ENCODE results near the gene STK38L. TPM values are rescaled to one million over a fixed set of nuclear protein-coding genes. Genes with fewer than 3 reads are reported as not detected.

STK38L gene
- total RNA-seq, 2 donors from 2014 or later, result 13.3 to 18.7 TPM

DNA sequence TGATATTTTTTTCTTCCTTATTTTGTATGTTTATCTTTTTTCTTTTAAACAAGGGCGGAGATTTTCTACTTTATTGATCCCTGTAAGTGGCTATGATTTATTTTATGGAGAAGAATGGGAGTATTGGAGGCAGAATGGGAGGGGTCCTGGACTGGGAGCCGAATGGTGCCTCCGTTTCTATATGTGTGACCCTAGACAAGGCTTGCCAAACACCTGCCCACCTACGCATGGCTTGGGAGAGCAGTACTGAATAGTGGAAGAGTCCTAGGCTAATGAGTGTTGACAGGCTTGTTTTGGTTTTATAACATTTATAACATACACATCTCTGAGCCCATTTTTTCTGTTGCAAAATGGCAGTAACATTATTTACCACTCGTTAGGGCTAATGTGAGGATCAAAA is 29.0 kb downstream of the STK38L start:
- Mint-ChIP-seq H3K27ac (no peak overlapping the region), H3K4me1 (peaks cover 16% of the 10 kb centered on the region), H3K27me3 (no peaks in the 10 kb centered on the region), H3K4me3 (no peak overlapping the region), H3K36me3 (ENCODE audit: low read depth) (peaks cover 5% of the 10 kb centered on the region)
- no peak for DNase-seq
- ATAC-seq, result no peak
- H3K9me3 ChIP-seq (ENCODE audit: control insufficient read depth, low read length, poor library complexity, severe bottlenecking), result no peaks in the 10 kb centered on the region

DNA sequence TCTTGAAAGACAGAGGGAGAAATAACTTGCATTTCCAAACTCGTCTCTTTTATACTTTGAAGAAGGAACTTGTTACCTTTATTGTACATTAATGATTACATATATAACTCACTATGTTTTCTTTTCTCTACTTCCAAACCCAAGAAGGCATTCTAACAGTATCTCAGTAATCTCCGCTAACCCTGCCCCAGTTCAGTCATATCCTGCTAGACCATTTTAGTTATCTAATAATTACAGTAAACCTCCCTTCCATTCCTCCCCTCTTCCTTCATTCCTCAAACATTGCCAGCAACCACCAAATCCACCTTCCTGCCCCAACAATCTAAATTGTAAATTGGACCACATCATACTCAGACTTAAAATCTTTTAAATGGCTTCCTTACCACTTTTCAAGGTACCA is 30.6 kb downstream of the STK38L start:
- Mint-ChIP-seq H3K4me3 (no peak overlapping the region), H3K36me3 (ENCODE audit: low read depth) (peaks cover 5% of the 10 kb centered on the region), H3K4me1 (peaks cover 20% of the 10 kb centered on the region), H3K27me3 (no peaks in the 10 kb centered on the region), H3K27ac (no peak overlapping the region)
- H3K9me3 ChIP-seq (ENCODE audit: control insufficient read depth, low read length, poor library complexity, severe bottlenecking), result no peaks in the 10 kb centered on the region
- ATAC-seq, result no peak
- DNase-seq, result no peak

DNA sequence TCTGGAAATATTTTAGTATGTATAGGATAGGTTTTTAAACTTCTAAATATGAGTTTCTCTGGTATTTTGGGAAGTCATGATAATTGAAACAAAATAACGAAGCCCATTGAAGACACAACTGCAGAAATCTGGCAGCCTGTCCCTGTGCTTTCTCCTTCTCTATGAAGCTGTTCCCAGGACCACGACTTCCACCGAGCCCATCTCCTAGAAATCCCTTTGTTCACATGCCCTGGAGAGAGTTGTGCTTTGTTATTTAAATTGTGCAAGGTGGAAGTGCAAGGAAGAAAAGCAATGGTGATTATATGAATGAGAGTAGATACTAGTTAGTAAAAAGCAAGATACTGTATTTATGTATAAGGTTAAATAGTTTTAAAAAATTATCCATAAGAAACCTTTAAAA is 32.2 kb downstream of the STK38L start:
- no peaks in the 10 kb centered on the region for H3K9me3 ChIP-seq (ENCODE audit: control insufficient read depth, low read length, poor library complexity, severe bottlenecking)
- DNase-seq, result no peak
- Mint-ChIP-seq H3K27ac (no peak overlapping the region), H3K27me3 (no peaks in the 10 kb centered on the region), H3K36me3 (ENCODE audit: low read depth) (peaks cover 5% of the 10 kb centered on the region), H3K4me3 (no peak overlapping the region), H3K4me1 (peaks cover 17% of the 10 kb centered on the region)
- no peak for ATAC-seq

DNA sequence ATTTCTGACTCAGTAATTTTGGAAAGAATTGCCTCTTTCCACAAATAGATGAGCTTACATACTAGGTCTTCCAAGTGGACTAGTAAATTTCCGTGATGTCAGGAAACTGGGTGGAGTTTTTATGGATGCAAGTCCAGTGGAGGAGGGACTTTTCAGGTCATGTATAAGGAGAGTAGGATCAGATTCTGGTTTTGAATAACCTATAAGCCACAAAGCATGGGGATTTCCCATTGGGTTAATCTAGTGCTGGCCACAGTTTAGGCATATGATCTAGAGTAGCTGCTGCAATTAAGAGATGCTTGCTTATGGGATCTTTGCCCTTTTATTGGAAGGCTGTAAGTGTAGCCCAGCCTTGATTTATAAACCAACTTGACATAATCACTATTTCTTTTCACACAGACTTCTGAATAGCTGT is 33.8 kb downstream of the STK38L start:
- ATAC-seq, result peak; percentile 54
- DNase-seq, result no peak
- Mint-ChIP-seq H3K4me1 (peaks cover 14% of the 10 kb centered on the region), H3K4me3 (no peak overlapping the region), H3K27me3 (no peaks in the 10 kb centered on the region), H3K36me3 (ENCODE audit: low read depth) (peaks cover 5% of the 10 kb centered on the region), H3K27ac (no peak overlapping the region)
- H3K9me3 ChIP-seq (ENCODE audit: control insufficient read depth, low read length, poor library complexity, severe bottlenecking), result no peaks in the 10 kb centered on the region

DNA sequence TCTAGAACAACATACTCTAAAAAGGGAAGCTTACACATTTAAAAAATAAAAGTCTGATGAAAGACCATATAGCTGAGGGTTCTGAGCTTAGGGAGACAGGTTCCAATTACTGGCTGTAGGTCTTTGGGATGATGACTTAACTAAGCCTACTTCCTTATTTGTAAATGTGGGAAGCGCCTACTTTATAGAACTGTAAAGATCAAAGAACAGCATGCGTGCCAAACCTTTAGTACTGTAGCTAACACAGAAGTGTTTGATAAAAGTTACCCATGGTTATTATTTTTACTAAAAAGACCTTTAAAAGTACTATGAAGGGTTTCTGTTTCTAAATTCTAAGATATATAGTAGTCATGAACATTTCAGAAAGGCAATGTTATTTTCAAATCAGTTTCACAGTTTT is 35.7 kb downstream of the STK38L start:
- H3K27me3 Mint-ChIP-seq, result no peaks in the 10 kb centered on the region
- no peak for DNase-seq
- peaks cover 4% of the 10 kb centered on the region for H3K36me3 Mint-ChIP-seq (ENCODE audit: low read depth)
- H3K4me1 Mint-ChIP-seq, result peaks cover 14% of the 10 kb centered on the region
- no peak overlapping the region for H3K4me3 Mint-ChIP-seq
- H3K9me3 ChIP-seq (ENCODE audit: control insufficient read depth, low read length, poor library complexity, severe bottlenecking), result no peaks in the 10 kb centered on the region
- no peak for ATAC-seq
- H3K27ac Mint-ChIP-seq, result no peak overlapping the region

DNA sequence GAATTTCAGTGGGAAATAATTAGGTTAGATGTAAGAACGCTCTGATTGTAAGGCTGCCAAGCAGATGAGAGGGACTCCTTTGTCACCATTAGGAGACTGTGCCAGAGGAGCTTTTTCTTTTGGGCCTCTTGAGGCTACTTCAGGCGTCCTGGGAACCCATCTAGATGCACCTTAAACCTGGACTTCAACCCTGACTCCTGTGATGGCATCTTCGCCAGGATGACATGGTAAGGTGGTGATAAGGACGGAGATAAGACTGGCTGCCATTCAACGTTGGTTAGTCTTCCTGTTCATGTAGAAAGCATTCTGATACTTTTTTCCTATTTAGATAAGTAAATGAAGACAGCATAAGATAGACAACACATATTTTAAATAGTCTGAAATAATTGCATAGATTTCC is 36.3 kb downstream of the STK38L start:
- Mint-ChIP-seq H3K36me3 (ENCODE audit: low read depth) (no peaks in the 10 kb centered on the region), H3K4me1 (peaks cover 11% of the 10 kb centered on the region), H3K27me3 (no peaks in the 10 kb centered on the region), H3K4me3 (no peak overlapping the region), H3K27ac (no peak overlapping the region)
- ATAC-seq (no peak), DNase-seq (no peak)
- no peaks in the 10 kb centered on the region for H3K9me3 ChIP-seq (ENCODE audit: control insufficient read depth, low read length, poor library complexity, severe bottlenecking)

DNA sequence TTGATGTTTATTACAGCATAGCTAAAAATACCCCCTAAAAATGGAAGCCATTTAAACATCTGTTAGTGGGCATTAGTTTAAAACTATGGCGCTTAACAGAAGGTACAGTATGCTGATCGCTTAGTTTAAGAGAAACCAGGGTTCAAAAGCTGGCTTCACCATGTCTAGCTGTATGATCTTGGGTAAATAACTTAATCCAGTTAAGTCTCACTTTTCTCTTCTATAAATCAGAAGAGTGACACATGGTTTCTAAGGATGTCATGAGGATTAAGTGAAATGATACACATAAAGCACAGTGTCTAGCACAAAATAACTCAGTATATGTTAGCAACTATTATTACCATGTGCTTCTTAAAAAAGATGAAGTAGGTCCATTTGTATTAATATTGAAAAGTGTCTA is 38.7 kb downstream of the STK38L start:
- no peak for ATAC-seq
- H3K27ac Mint-ChIP-seq, result no peak overlapping the region

DNA sequence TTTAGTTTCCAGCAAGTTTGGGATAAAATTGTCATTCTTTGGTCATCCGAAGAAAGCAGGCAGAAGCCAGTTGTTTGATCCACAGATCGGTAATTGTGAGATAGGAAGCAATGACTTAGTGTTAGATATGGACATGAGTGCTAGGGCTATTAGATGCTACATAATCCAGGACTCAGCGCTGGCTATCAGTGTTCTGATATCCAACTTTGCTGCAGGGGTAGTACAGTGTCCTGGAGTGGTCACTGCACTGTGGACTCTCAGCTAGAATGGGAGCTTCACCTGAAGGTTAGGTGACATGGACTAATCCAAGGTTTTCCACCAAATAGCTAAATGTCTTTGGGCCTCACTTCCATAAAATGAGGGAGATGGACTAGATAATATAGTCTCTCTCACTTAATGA is 39.9 kb downstream of the STK38L start:
- no peaks in the 10 kb centered on the region for H3K27me3 Mint-ChIP-seq
- H3K4me1 Mint-ChIP-seq, result peaks cover 8% of the 10 kb centered on the region
- no peak for ATAC-seq
- no peak overlapping the region for H3K4me3 Mint-ChIP-seq
- DNase-seq, result no peak
- H3K27ac Mint-ChIP-seq, result no peak overlapping the region
- H3K36me3 Mint-ChIP-seq (ENCODE audit: low read depth), result no peaks in the 10 kb centered on the region
- no peaks in the 10 kb centered on the region for H3K9me3 ChIP-seq (ENCODE audit: control insufficient read depth, low read length, poor library complexity, severe bottlenecking)

More for the DNA sequence above, 38.7 kb downstream of the STK38L start:
- no peaks in the 10 kb centered on the region for H3K27me3 Mint-ChIP-seq
- DNase-seq, result no peak
- no peaks in the 10 kb centered on the region for H3K9me3 ChIP-seq (ENCODE audit: control insufficient read depth, low read length, poor library complexity, severe bottlenecking)
- peaks cover 12% of the 10 kb centered on the region for H3K4me1 Mint-ChIP-seq
- no peaks in the 10 kb centered on the region for H3K36me3 Mint-ChIP-seq (ENCODE audit: low read depth)
- H3K4me3 Mint-ChIP-seq, result no peak overlapping the region

DNA sequence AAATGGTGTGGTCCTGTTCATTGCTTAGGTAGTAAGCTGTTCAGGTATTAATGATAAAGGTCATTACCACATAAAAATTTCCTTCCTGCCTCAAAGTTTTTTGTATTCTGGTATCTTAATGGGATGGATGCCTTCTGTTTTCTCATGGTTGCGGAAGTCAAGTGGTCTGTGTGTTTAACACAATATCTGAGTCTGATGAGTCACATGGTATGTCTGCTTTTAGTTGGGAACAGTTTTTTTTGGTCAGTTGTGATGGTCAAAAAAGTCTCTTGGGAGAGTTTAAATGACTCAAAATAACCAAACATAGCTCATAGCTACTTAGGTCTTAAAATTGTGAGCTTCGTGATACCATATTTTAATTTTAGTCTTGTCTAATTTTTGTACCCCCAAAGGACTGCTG is 40.7 kb downstream of the STK38L start:
- H3K27ac Mint-ChIP-seq, result peak overlapping the region; percentile 32
- peaks cover 12% of the 10 kb centered on the region for H3K4me1 Mint-ChIP-seq
- ATAC-seq, result no peak
- H3K27me3 Mint-ChIP-seq, result no peaks in the 10 kb centered on the region
- H3K4me3 Mint-ChIP-seq, result no peak overlapping the region
- no peaks in the 10 kb centered on the region for H3K36me3 Mint-ChIP-seq (ENCODE audit: low read depth)
- no peak for DNase-seq
- no peaks in the 10 kb centered on the region for H3K9me3 ChIP-seq (ENCODE audit: control insufficient read depth, low read length, poor library complexity, severe bottlenecking)

DNA sequence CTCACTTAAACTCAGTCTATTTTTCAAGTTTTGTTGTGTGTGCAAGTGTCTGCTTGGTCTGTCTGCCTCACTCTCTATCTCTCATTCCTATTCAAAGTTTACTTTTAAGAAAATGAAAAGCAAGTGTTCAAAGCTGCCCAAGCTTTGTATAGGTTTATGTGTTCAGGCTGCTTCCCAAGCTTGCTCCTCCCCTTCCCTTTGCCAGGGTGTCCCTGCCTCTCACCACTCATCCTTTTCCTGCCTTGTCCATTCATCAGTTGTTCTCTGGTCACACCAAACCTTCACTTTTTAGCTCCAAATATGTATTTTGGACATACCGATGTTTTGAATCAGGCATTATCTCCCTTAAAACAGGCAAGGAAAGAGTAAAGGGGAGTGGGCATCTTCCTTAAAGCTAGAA is 41.3 kb downstream of the STK38L start:
- no peak overlapping the region for H3K4me3 Mint-ChIP-seq

DNA sequence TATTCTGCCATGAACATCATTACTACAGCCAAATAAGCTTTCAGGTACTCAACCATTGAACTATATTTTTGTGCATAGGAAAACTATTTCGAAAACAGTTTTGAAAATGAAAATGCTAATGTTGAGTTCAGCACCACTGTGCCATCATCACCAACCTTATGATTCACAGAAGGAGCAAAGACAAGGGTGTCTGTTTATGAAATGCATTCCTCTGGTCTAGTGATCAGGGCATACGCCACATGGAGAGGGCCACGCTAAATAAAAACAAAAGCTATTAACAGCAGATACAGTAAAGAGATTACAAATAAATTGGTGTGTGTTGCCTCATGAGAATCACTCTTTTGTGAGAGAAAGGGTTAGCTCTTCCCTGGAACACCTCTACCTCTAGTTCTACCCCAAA is 45.3 kb downstream of the STK38L start:
- Mint-ChIP-seq H3K27ac (no peak overlapping the region), H3K4me3 (no peak overlapping the region), H3K36me3 (ENCODE audit: low read depth) (no peaks in the 10 kb centered on the region), H3K27me3 (no peaks in the 10 kb centered on the region), H3K4me1 (peaks cover 14% of the 10 kb centered on the region)
- H3K9me3 ChIP-seq (ENCODE audit: control insufficient read depth, low read length, poor library complexity, severe bottlenecking), result no peaks in the 10 kb centered on the region
- no peak for DNase-seq
- no peak for ATAC-seq

More for the DNA sequence above, 41.3 kb downstream of the STK38L start:
- H3K9me3 ChIP-seq (ENCODE audit: control insufficient read depth, low read length, poor library complexity, severe bottlenecking), result no peaks in the 10 kb centered on the region
- Mint-ChIP-seq H3K4me1 (peaks cover 13% of the 10 kb centered on the region), H3K27ac (no peak overlapping the region), H3K36me3 (ENCODE audit: low read depth) (no peaks in the 10 kb centered on the region), H3K27me3 (no peaks in the 10 kb centered on the region)
- no peak for DNase-seq
- ATAC-seq, result no peak

DNA sequence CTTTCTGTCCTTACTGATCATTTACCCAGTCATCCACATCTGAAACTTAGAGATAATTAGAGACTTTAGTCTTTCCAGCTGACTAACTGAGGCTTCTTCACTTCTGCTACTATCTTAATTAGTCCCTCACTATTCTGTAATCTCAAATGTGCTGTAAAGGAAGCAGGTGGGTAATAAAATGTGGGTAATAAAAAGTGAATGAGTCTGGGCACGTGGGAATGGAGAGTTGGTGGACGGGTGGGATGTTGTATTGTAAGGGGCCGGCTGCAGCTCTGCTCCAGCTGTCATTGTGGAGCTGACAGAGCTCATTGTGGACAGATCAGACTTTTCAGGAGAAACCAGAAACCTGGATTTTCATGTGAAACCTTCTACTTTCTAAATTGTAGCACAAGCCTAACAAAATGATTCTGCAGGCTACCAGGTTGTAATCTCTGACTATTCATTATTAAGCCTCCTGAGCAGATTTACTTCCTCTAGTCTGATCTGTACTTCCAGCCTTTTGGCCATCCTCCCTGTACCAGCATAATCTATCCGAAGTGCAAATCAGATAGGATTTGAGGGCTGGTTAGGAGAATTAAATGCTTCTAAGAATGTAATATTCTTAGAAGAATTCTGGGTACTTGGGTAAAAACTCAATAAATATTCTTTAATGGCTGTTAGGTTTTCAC is 46.5 kb downstream of the STK38L start:
- ATAC-seq, result no peak
- Mint-ChIP-seq H3K27me3 (no peaks in the 10 kb centered on the region), H3K36me3 (ENCODE audit: low read depth) (no peaks in the 10 kb centered on the region), H3K4me1 (peaks cover 11% of the 10 kb centered on the region), H3K27ac (no peak overlapping the region), H3K4me3 (no peak overlapping the region)
- DNase-seq, result no peak
- H3K9me3 ChIP-seq (ENCODE audit: control insufficient read depth, low read length, poor library complexity, severe bottlenecking), result no peaks in the 10 kb centered on the region

DNA sequence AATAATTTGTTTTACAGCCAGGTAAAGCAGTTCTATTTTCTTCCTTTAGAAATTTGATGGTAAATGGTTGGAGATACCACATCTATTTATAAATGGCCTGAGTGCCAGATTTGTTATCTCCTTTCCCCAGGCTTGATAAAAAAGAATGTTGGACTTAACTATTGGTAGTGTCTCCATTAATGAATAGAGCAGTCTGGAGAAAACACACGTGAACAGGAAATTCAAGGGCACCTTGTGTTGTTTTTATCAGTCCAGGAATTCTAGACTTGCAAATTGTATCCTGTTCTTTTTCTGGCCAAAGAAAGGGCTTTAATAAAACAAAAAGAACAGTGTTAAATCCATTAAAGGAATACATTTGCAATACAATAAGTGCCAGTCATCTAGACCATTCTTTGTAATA is 47.8 kb downstream of the STK38L start:
- Mint-ChIP-seq H3K36me3 (ENCODE audit: low read depth) (no peaks in the 10 kb centered on the region), H3K4me3 (no peak overlapping the region), H3K27me3 (no peaks in the 10 kb centered on the region), H3K27ac (peak overlapping the region; percentile 6), H3K4me1 (peaks cover 15% of the 10 kb centered on the region)
- H3K9me3 ChIP-seq (ENCODE audit: control insufficient read depth, low read length, poor library complexity, severe bottlenecking), result no peaks in the 10 kb centered on the region
- no peak for ATAC-seq
- DNase-seq, result no peak

DNA sequence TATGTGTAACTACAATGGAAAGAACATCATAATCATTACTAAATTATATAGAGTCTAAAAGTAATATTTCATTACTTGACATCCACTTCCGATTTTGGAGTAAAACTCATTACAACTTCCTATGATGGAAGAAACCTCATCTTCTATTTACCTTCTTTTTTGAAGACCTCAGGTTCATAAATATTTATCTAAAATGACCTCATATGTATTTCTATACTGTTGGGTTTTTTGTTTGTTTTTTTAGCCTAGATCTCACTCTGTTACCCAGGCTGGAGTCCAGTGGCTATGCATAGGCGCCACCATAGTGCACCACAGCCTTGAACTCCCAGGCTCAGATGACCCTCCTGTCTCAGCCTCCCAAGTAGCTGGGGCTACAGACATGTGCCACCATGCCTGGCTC is 48.6 kb downstream of the STK38L start:
- no peak overlapping the region for H3K4me3 Mint-ChIP-seq
- H3K36me3 Mint-ChIP-seq (ENCODE audit: low read depth), result peaks cover 2% of the 10 kb centered on the region
- H3K27me3 Mint-ChIP-seq, result no peaks in the 10 kb centered on the region
- no peak overlapping the region for H3K27ac Mint-ChIP-seq
- H3K4me1 Mint-ChIP-seq, result peaks cover 16% of the 10 kb centered on the region
- H3K9me3 ChIP-seq (ENCODE audit: control insufficient read depth, low read length, poor library complexity, severe bottlenecking), result no peaks in the 10 kb centered on the region
- ATAC-seq, result no peak
- DNase-seq, result no peak
